Subcutaneous adipose tissue (tissue), 4 donors: ENCODE measurements around the gene NOP9. TPM values are rescaled to one million over a fixed set of nuclear protein-coding genes. Genes with fewer than 3 reads are reported as not detected.

ENCODE experiments used
- total RNA-seq, 4 donors: library from RNA; depleted of rRNA; stranded (reverse); fragments of >200 nt; gene quantifications; one replicate each; pipeline ENCODE4 v1.1.0, GENCODE V29; 2016
- TF ChIP-seq, protein P1 (sequence below): fragments of 450-650 bp; IDR thresholded peaks from one replicate; pipeline ENCODE4 v1.5.1; 2016; ENCODE audit warnings: low read depth, mild to moderate bottlenecking, control low read depth, antibody characterized with exemption, moderate library complexity

NOP9 gene
- total RNA-seq, 4 donors from 2014 or later = 14.3 to 19.4 (median 15.1) TPM

DNA sequence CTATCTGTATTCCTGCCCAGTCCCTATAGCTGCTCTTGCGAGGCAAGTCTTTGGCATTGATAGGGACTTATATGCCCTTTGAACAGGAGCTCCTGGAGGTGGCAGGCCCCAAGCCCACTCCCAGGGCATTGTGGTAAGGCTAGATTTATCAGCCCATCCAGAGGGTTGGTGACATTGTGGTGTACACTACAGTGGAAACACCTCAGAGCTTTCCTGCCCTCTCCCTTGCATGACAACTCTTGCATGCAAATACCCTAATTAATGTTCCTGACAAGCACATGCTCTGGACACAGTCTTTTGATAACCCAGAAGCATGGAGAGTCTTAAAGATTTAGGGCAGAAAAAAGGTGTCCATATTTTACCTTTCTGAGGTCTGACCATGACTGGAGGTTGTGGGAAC, 41.0 kb downstream of the NOP9 start:
- TF ChIP-seq, protein P1, sequence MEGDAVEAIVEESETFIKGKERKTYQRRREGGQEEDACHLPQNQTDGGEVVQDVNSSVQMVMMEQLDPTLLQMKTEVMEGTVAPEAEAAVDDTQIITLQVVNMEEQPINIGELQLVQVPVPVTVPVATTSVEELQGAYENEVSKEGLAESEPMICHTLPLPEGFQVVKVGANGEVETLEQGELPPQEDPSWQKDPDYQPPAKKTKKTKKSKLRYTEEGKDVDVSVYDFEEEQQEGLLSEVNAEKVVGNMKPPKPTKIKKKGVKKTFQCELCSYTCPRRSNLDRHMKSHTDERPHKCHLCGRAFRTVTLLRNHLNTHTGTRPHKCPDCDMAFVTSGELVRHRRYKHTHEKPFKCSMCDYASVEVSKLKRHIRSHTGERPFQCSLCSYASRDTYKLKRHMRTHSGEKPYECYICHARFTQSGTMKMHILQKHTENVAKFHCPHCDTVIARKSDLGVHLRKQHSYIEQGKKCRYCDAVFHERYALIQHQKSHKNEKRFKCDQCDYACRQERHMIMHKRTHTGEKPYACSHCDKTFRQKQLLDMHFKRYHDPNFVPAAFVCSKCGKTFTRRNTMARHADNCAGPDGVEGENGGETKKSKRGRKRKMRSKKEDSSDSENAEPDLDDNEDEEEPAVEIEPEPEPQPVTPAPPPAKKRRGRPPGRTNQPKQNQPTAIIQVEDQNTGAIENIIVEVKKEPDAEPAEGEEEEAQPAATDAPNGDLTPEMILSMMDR = no peak

DNA sequence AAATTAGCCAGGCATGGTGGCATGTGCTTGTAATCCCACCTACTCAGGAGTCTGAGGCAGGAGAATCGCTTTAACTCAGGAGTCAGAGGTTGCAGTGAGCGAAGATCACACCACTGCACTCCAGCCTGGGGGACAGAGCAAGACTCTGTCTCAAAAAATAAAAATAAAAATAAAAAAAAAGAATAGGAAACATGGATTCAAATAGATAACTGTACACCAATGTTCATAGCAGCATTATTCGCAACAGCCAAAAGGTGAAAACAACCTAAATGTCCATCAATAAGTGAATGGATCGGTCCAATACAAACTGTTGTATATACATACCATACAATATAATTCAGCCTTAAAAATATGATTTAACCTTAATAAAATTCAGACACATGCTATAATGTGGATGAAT, 43.2 kb downstream of the NOP9 start:
- TF ChIP-seq, protein P1 = no peak

DNA sequence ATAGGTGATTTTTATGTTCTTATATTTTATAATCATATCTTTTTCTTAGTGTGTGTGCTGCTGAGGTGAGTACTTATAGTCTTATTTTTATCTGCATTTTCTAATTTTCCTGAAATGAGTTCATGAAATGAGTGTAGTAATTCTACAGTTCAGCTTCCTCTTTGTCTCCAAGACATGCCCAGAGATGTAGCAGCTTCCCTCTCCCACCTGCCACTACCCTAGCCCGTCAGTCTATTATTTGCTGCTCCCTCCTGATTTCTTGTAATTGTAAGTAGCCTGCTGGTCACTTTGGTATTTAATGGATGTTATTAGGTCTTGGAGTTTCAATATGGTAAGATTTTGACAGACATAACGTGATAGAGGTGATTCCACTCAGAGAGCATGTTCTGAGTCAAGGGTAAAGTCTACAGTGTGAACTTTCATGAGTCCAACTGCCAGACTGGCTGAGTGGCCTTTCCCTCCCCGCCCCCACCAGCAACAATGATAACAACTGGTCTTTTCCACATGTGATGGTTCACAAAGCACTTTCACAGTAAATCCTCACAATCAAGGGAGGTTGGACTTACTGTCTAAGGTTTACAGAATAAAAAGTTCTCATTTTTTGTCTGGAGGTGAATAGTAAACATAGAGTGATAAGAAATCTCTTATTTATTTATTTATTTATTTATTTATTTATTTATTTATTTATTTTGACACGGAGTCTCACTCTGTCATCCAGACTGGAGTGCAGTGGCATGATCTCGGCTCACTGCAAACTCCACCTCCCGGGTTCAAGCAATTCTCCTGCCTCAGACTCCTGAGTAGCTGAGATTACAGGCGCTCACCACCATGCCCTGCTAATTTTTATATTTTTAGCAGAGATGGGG, 44.4 kb downstream of the NOP9 start:
- TF ChIP-seq, protein P1 = no peak

DNA sequence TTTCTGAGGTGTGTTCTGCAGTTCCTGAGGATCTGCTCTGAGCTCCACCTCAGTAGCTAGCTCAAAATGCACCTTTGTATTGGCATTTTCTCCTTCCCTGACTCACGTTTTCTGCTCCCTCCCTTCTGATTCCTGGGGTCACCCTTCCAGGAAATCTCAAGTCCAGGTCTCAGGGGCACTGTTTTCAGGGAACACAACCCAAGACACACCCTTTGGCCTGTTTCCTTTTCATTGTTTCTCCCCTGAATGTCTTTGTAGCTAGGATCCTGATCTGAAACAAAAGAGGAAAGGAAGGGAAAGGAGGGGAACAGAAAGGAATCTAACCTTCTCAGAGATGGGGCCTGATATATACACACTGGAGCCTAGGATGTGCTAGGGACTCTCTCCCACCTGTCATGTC, 47.5 kb downstream of the NOP9 start:
- TF ChIP-seq, protein P1 = no peak

DNA sequence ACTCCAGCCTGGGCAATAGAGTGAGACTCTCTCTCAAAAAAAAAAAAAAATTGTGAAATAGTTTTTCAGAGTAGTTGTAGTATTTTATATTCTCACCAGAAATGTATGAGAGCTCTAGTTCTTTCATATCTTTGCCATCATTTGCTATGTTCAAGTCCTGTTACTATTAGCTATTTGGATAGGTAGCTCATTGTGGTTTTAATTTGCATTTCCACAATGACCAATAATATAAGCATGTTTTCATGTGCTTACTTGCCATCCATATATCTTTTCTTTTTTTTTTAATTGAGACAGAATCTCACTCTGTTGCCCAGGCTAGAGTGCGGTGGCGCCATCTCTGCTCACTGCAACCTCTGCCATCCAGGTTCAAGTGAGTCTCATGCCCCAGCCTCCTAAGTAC, 48.5 kb downstream of the NOP9 start:
- TF ChIP-seq, protein P1 = no peak

DNA sequence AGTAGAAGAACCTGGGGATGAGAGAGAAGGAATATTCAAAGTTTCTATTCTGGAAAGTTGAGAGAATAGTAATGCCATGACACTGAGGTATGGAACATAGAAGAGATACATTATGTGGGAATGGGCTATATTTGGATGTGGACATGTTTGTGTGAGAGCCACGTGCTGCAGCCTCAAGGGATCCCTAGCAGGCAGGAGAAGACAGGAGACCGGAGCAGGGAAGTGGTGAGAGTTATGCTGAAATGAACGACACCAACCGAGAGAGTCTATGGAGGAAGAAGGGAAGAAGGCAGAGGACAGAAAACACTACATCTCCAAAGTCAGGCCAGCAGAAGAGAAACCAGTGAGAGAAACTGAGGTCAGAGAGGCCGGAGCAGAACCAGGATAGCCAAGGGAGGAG, 50.1 kb downstream of the NOP9 start:
- TF ChIP-seq, protein P1 = no peak

DNA sequence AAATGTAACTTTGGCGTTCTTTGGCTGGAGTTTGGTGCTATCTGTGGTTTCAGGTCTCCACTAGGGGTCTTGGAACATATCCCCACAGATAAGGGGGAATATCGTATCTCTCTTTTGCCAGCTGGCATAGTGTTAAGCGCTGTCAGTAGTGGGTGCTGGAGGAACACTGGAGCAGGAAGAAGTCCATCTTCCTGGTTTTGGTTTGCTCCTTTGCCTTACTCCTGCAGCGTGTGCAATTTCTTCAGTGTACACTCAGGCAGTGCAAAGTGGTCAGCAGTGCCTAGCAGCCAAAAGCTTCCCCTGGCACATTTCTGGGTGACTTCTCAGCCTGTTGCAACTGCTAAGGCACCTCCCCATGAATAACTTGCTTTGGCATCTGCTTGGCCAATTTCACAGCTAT, 51.9 kb downstream of the NOP9 start:
- TF ChIP-seq, protein P1 = no peak
